Measurements from ENCODE around the gene ATP1A3.

ATP1A3 gene

GRCh38 chr19:41930926-41931592 lies 63.0 kb downstream of the ATP1A3 start:
- Mint-ChIP-seq H3K4me3 (no peak overlapping the region), H3K9me3 (no peaks in the 10 kb centered on the region), H3K27ac (no peak overlapping the region), H3K36me3 (ENCODE audit: insufficient read depth) (peaks cover 9% of the 10 kb centered on the region), H3K27me3 (peaks cover 10 to 31% of the 10 kb centered on the region in 2 donors), H3K4me1 (ENCODE audit: low read depth in 2 of 2) (peaks cover 36 to 45% of the 10 kb centered on the region in 2 donors)
- DNase-seq = no peak
- no peak for ATAC-seq (replicated peaks)

- peaks cover 7 to 24% of the 10 kb centered on the region in 2 donors for H3K27me3 Mint-ChIP-seq
- H3K9me3 Mint-ChIP-seq = no peaks in the 10 kb centered on the region
- H3K36me3 Mint-ChIP-seq (ENCODE audit: insufficient read depth) = peaks cover 9% of the 10 kb centered on the region
- H3K27ac Mint-ChIP-seq = peak overlapping the region in 1 of 2 donors; percentile 72
- no peak for ATAC-seq (replicated peaks)
- H3K4me3 Mint-ChIP-seq = no peak overlapping the region
- DNase-seq = no peak
- H3K4me1 Mint-ChIP-seq (ENCODE audit: low read depth in 2 of 2) = peaks cover 34 to 42% of the 10 kb centered on the region in 2 donors
Measured at GRCh38 chr19:41930322-41930722, 63.7 kb downstream of the ATP1A3 start.

GRCh38 chr19:41929536-41930071 lies 64.4 kb downstream of the ATP1A3 start:
- Mint-ChIP-seq H3K9me3 (no peaks in the 10 kb centered on the region), H3K27me3 (peaks cover 0 to 16% of the 10 kb centered on the region in 2 donors), H3K4me3 (no peak overlapping the region), H3K27ac (peak overlapping the region; percentile 72 to 78), H3K4me1 (ENCODE audit: low read depth in 2 of 2) (peaks cover 27 to 35% of the 10 kb centered on the region in 2 donors), H3K36me3 (ENCODE audit: insufficient read depth) (peaks cover 6% of the 10 kb centered on the region)
- DNase-seq (no peak), ATAC-seq (replicated peaks) (no peak)

GRCh38 chr19:41928754-41929535 lies 65.1 kb downstream of the ATP1A3 start:
- peak overlapping the region; percentile 72 to 78 for H3K27ac Mint-ChIP-seq
- H3K27me3 Mint-ChIP-seq = peaks cover 0 to 15% of the 10 kb centered on the region in 2 donors
- H3K4me3 Mint-ChIP-seq = no peak overlapping the region
- no peaks in the 10 kb centered on the region for H3K9me3 Mint-ChIP-seq
- DNase-seq (no peak), ATAC-seq (replicated peaks) (peak; percentile 73)
- H3K4me1 Mint-ChIP-seq (ENCODE audit: low read depth in 2 of 2) = peaks cover 23 to 30% of the 10 kb centered on the region in 2 donors
- H3K36me3 Mint-ChIP-seq (ENCODE audit: insufficient read depth) = peaks cover 10% of the 10 kb centered on the region

- peak; percentile 37 for ATAC-seq (replicated peaks)
- peaks cover 13% of the 10 kb centered on the region for H3K36me3 Mint-ChIP-seq (ENCODE audit: insufficient read depth)
- H3K27ac Mint-ChIP-seq = peak within 1 kb of the TSS; percentile 72 to 78
- DNase-seq = no peak
- H3K4me1 Mint-ChIP-seq (ENCODE audit: low read depth in 2 of 2) = peaks cover 21 to 23% of the 10 kb centered on the region in 2 donors
- no peak within 1 kb of the TSS for H3K4me3 Mint-ChIP-seq
- no peaks in the 10 kb centered on the region for H3K9me3 Mint-ChIP-seq
- peaks cover 3 to 20% of the 10 kb centered on the region in 2 donors for H3K27me3 Mint-ChIP-seq
Measured at GRCh38 chr19:41928221-41928683, 65.8 kb downstream of the ATP1A3 start, which contains the start of gene ERFL. TSS of gene ERFL (minus strand) at chr19:41928449. CDS start at chr19:41912919, 15,530 bp downstream.

GRCh38 chr19:41927497-41928192 lies 66.4 kb downstream of the ATP1A3 start:
- ATAC-seq (replicated peaks) (peak; percentile 40), DNase-seq (no peak)
- Mint-ChIP-seq H3K4me3 (no peak overlapping the region), H3K36me3 (ENCODE audit: insufficient read depth) (peaks cover 14% of the 10 kb centered on the region), H3K4me1 (ENCODE audit: low read depth in 2 of 2) (peaks cover 21 to 22% of the 10 kb centered on the region in 2 donors), H3K27me3 (peaks cover 6 to 26% of the 10 kb centered on the region in 2 donors), H3K9me3 (no peaks in the 10 kb centered on the region), H3K27ac (no peak overlapping the region)

GRCh38 chr19:41926763-41927496 lies 67.1 kb downstream of the ATP1A3 start:
- peaks cover 12 to 33% of the 10 kb centered on the region in 2 donors for H3K27me3 Mint-ChIP-seq
- H3K9me3 Mint-ChIP-seq = no peaks in the 10 kb centered on the region
- ATAC-seq (replicated peaks) (no peak), DNase-seq (no peak)
- H3K4me1 Mint-ChIP-seq (ENCODE audit: low read depth in 2 of 2) = peaks cover 19 to 26% of the 10 kb centered on the region in 2 donors
- no peak overlapping the region for H3K27ac Mint-ChIP-seq
- H3K4me3 Mint-ChIP-seq = no peak overlapping the region
- H3K36me3 Mint-ChIP-seq (ENCODE audit: insufficient read depth) = peaks cover 14% of the 10 kb centered on the region

- Mint-ChIP-seq H3K9me3 (no peaks in the 10 kb centered on the region), H3K4me3 (no peak overlapping the region), H3K36me3 (ENCODE audit: insufficient read depth) (peaks cover 16% of the 10 kb centered on the region), H3K4me1 (ENCODE audit: low read depth in 2 of 2) (peaks cover 22 to 24% of the 10 kb centered on the region in 2 donors), H3K27ac (no peak overlapping the region), H3K27me3 (peaks cover 13 to 41% of the 10 kb centered on the region in 2 donors)
- no peak for DNase-seq
- ATAC-seq (replicated peaks) = no peak
Measured at GRCh38 chr19:41926028-41926762, 67.8 kb downstream of the ATP1A3 start.

GRCh38 chr19:41925208-41926003 lies 68.6 kb downstream of the ATP1A3 start:
- DNase-seq (no peak), ATAC-seq (replicated peaks) (no peak)
- Mint-ChIP-seq H3K4me3 (no peak overlapping the region), H3K27ac (no peak overlapping the region), H3K4me1 (ENCODE audit: low read depth in 2 of 2) (peaks cover 20 to 21% of the 10 kb centered on the region in 2 donors), H3K27me3 (peaks cover 13 to 45% of the 10 kb centered on the region in 2 donors), H3K36me3 (ENCODE audit: insufficient read depth) (peaks cover 18% of the 10 kb centered on the region), H3K9me3 (no peaks in the 10 kb centered on the region)

GRCh38 chr19:41924151-41925145 lies 69.6 kb downstream of the ATP1A3 start:
- Mint-ChIP-seq H3K27me3 (peaks cover 13 to 39% of the 10 kb centered on the region in 2 donors), H3K36me3 (ENCODE audit: insufficient read depth) (peaks cover 13% of the 10 kb centered on the region), H3K4me3 (no peak overlapping the region), H3K9me3 (no peaks in the 10 kb centered on the region), H3K27ac (no peak overlapping the region), H3K4me1 (ENCODE audit: low read depth in 2 of 2) (peaks cover 12 to 13% of the 10 kb centered on the region in 2 donors)
- DNase-seq (no peak), ATAC-seq (replicated peaks) (no peak)

Measured in effector memory CD8-positive, alpha-beta T cell (primary cell).